Measurements from ENCODE around the gene LRRC1. TPM values are rescaled to one million over a fixed set of nuclear protein-coding genes. Genes with fewer than 3 reads are reported as not detected.

Gene LRRC1
- total and polyA plus RNA-seq, 2 experiments from 2014 or later: 9.1 to 11.4 TPM

- H3K27me3 ChIP-seq: peaks cover 9% of the 10 kb centered on the region
- peak overlapping the region; percentile 61 for H3K27ac ChIP-seq
- DNase-seq (ENCODE audit: low read depth in 1 of 2, low spot score in 1 of 2): peak; percentile 68 to 85
- no peaks in the 10 kb centered on the region for H3K9me3 ChIP-seq (ENCODE audit: low read depth)
- H3K4me1 ChIP-seq (ENCODE audit: low read depth): peaks cover 3% of the 10 kb centered on the region
- TF ChIP-seq CTCF (IDR thresholded peaks at IDR 0.05; ENCODE audit: low read depth, low read length): no peak
- H3K4me3 ChIP-seq: peak overlapping the region; percentile 75
- no peaks in the 10 kb centered on the region for H3K36me3 ChIP-seq
Measured at GRCh38 chr6:53793318-53794136, 1.3 kb upstream of the LRRC1 start.

- no peaks in the 10 kb centered on the region for H3K9me3 ChIP-seq (ENCODE audit: low read depth)
- TF ChIP-seq CTCF (IDR thresholded peaks at IDR 0.05; ENCODE audit: low read depth, low read length): peak; percentile 50
Measured at GRCh38 chr6:53794137-53794719, 577 bp upstream of the LRRC1 start.

GRCh38 chr6:53795340-53795701 lies 516 bp downstream of the LRRC1 start:
- no peak for TF ChIP-seq CTCF (IDR thresholded peaks at IDR 0.05; ENCODE audit: low read depth, low read length)
- Histone ChIP-seq H3K27me3 (peaks cover 9% of the 10 kb centered on the region), H3K4me3 (peak overlapping the region; percentile 75), H3K36me3 (no peaks in the 10 kb centered on the region), H3K9me3 (ENCODE audit: low read depth) (no peaks in the 10 kb centered on the region), H3K4me1 (ENCODE audit: low read depth) (peaks cover 3% of the 10 kb centered on the region), H3K27ac (peak overlapping the region; percentile 61)
- DNase-seq (ENCODE audit: low read depth in 1 of 2, low spot score in 1 of 2): no peak

More at GRCh38 chr6:53794137-53794719, 577 bp upstream of the LRRC1 start:
- H3K4me1 ChIP-seq (ENCODE audit: low read depth): peaks cover 3% of the 10 kb centered on the region
- peak overlapping the region; percentile 61 for H3K27ac ChIP-seq
- DNase-seq (ENCODE audit: low read depth in 1 of 2, low spot score in 1 of 2): peak; percentile 60 to 74
- H3K4me3 ChIP-seq: peak overlapping the region; percentile 75
- H3K27me3 ChIP-seq: peaks cover 9% of the 10 kb centered on the region
- H3K36me3 ChIP-seq: no peaks in the 10 kb centered on the region

- peaks cover 9% of the 10 kb centered on the region for H3K27me3 ChIP-seq
- H3K4me1 ChIP-seq (ENCODE audit: low read depth): peaks cover 3% of the 10 kb centered on the region
- no peaks in the 10 kb centered on the region for H3K36me3 ChIP-seq
- TF ChIP-seq CTCF (IDR thresholded peaks at IDR 0.05; ENCODE audit: low read depth, low read length): no peak
- no peak overlapping the region for H3K27ac ChIP-seq
- no peaks in the 10 kb centered on the region for H3K9me3 ChIP-seq (ENCODE audit: low read depth)
- DNase-seq (ENCODE audit: low read depth in 1 of 2, low spot score in 1 of 2): peak; percentile 19 to 56
- H3K4me3 ChIP-seq: peak overlapping the region; percentile 75
Measured at GRCh38 chr6:53795702-53796450, 1.1 kb downstream of the LRRC1 start.

- H3K4me3 ChIP-seq: peak overlapping the region; percentile 75
- H3K36me3 ChIP-seq: no peaks in the 10 kb centered on the region
- H3K27ac ChIP-seq: no peak overlapping the region
- no peaks in the 10 kb centered on the region for H3K9me3 ChIP-seq (ENCODE audit: low read depth)
- TF ChIP-seq CTCF (IDR thresholded peaks at IDR 0.05; ENCODE audit: low read depth, low read length): no peak
- H3K4me1 ChIP-seq (ENCODE audit: low read depth): peaks cover 3% of the 10 kb centered on the region
- peaks cover 9% of the 10 kb centered on the region for H3K27me3 ChIP-seq
- no peak for DNase-seq (ENCODE audit: low read depth in 1 of 2, low spot score in 1 of 2)
Measured at GRCh38 chr6:53796451-53796780, 1.6 kb downstream of the LRRC1 start.

Data from cardiac muscle cell (in vitro differentiated cells and primary cell).